ENCODE results near the gene NOD1. TPM values are rescaled to one million over a fixed set of nuclear protein-coding genes. Genes with fewer than 3 reads are reported as not detected.
A peak's percentile ranks its signal among the peaks of the same experiment; 100 is the strongest.

The NOD1 gene
- total RNA-seq, 1 donor: 17.8 TPM

- DNase-seq (ENCODE audit: low read depth in 2 of 3, low spot score in 2 of 3): no peak
Measured at GRCh38 chr7:30471205-30471604, 7.4 kb downstream of the NOD1 start.

GRCh38 chr7:30470771-30471170 is 7.8 kb downstream of the NOD1 start:
- DNase-seq (ENCODE audit: low read depth in 2 of 3, low spot score in 2 of 3): no peak

DNA sequence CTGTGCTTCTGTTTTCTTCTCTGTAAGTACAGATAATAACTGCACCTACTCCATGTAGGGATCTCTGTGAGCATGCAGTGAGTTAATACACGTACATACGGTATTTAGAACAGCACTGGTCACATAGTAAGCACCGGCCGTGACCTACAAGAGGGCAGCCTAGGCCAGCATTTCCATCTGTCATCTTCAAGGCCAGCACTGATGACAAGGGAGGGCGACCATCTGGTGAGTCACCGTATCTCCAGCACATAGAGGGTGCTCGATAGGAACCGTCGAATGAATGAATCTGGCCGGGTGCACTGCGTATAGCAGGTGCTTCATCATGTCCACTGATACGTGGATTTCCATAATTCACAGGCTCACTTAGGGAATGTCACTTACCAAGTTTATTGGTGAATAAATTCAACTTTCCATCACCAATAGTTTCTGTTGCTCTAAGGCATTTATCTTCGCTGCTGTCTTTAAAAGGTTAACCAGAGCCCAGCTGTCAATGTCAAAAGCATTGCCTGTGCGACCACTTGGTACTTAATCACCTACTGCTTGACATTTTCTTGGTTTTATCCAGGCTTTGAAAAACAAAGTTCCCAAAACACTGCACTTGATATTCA is 8.3 kb downstream of the NOD1 start:
- DNase-seq (ENCODE audit: low read depth in 2 of 3, low spot score in 2 of 3): no peak

DNA sequence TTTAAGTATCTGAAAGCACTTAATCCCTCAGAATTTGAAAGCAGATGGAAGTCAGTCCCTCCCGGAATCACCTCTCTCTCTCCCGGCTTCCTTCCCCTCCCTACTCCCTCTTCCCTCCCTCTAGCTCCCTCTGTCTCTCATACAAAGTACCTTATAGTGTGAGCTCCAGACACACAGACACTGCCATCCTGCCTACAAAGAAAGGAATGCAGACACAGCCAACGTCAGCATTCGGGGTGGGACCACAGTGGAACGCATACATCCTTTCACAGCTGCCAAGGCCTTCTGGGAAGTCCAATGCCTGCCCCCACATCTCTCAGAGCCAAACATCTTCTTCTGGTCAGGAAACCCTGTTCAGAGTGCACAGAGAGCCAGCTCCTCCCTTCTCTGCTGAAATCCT is 9.3 kb downstream of the NOD1 start:
- DNase-seq (ENCODE audit: low read depth in 2 of 3, low spot score in 2 of 3): peak in 1 of 3 donors; percentile 18

- no peak for DNase-seq (ENCODE audit: low read depth in 2 of 3, low spot score in 2 of 3)
Measured at GRCh38 chr7:30468791-30469190, 9.8 kb downstream of the NOD1 start.

- DNase-seq (ENCODE audit: low read depth in 2 of 3, low spot score in 2 of 3): peak in 1 of 3 donors; percentile 41
Measured at GRCh38 chr7:30468041-30468440, 10.5 kb downstream of the NOD1 start.

- no peak for DNase-seq (ENCODE audit: low read depth in 2 of 3, low spot score in 2 of 3)
Measured at GRCh38 chr7:30467271-30467670, 11.3 kb downstream of the NOD1 start.

GRCh38 chr7:30466266-30466665 is 12.3 kb downstream of the NOD1 start:
- DNase-seq (ENCODE audit: low read depth in 2 of 3, low spot score in 2 of 3): peak in 1 of 3 donors; percentile 34

DNA sequence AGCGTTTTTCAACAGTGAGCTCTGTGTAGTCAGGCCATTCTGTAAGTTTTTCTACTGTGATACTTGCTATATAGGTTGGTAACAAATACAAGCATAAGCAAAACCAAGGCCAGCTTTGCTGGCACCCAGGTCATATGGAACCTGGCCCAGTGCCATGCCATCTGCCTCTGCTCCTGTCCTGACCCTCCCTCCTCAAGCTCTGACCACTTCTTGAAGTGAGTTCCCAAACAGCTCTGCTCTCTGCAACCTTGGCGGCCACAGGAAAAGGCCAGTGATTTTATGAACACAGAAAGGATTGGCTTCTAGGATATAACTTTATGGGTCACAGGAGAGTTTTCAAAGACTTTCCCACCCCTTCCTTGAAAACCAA is 12.8 kb downstream of the NOD1 start:
- DNase-seq (ENCODE audit: low read depth in 2 of 3, low spot score in 2 of 3): no peak

DNA sequence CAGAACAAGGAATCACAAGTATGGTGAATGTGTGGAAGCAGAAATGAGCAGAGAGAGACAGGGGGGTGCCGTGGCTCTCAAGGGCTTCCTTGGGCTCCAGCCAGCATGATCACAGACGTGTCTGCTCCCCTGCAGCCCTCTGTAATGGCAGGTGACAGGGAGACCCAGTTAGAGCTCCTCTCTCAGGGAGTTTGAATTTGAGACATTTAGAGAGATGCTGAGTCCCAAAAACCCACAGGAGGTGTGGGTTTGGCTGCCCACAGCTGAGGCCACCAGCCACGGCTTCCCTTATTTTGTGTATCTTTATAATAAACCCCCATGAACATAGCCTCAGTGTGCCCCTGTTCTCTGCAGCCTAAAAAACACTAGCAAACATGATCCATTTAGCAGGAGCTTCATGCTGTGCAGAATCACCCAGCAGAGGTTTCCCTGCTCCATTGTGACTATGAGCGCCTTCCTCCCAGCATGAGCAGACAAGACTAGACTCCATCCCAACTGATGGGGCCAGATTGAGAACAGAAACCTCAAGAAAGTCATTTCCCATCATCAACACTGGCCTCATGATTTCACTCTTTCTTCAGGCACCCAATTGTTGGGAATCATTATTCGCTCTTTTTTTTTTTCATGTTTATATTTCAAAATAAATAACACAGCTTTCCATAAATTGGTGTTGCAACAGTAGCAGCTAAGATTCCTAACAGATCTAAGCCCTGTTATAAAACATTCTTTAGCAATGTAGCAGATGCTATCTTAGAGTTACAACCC is 13.4 kb downstream of the NOD1 start:
- no peak for DNase-seq (ENCODE audit: low read depth in 2 of 3, low spot score in 2 of 3)

DNA sequence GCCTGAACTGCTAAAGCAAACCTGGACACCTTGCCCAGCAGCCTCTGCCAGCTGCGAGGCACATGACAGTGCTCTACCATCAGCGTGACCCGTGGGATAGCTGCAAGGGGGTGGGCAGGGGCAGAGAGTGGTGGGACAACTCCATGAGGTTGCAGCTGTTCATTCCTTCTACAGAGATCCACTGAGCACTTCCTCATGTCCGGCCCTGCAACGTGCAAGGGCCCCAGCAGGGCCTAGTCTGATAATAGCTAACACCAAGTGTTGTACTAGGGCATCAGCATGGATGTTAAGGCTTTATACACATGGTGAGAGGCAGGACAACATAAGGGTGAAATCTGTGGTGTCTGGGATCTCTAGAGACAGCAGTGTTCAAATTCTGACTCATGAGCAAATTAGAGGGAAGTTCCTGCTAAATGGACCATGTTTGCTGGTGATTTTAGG is 14.3 kb downstream of the NOD1 start:
- DNase-seq (ENCODE audit: low read depth in 2 of 3, low spot score in 2 of 3): no peak

DNA sequence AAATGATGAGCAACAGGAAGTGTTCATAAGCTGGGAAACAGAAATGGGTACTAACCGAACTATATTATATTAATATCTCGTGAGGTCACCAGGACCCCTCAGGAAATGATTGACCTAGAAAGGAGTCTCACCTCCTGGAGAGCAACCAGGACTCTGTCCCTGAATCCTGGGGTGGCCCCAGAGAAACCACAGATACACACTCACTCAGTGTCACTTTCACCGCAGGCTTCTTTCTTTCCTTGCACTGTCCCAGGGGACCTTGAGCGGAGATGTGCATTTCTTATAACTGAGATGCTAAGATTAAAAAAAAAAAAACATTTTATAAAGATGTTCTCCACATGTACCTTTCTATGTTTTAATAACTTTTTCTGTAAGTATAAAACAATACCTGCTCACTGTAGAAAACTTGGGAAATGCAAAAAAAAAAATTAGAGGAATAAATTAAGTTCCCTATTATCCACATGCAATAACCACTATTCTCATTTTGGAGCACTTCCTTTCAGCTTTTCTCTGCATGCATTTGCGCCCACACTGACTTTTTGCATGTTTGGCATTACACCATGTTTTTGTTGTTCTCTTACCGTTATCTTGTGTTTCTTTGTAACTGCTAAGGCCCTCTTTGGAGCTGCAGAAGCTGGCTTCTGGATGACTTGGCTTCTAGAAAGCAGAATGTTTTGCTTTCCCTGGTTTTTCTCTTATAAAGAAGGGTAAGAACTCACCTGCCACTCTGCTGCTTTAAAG is 15.0 kb downstream of the NOD1 start:
- DNase-seq (ENCODE audit: low read depth in 2 of 3, low spot score in 2 of 3): no peak

GRCh38 chr7:30462179-30462578 is 16.4 kb downstream of the NOD1 start:
- no peak for DNase-seq (ENCODE audit: low read depth in 2 of 3, low spot score in 2 of 3)

DNA sequence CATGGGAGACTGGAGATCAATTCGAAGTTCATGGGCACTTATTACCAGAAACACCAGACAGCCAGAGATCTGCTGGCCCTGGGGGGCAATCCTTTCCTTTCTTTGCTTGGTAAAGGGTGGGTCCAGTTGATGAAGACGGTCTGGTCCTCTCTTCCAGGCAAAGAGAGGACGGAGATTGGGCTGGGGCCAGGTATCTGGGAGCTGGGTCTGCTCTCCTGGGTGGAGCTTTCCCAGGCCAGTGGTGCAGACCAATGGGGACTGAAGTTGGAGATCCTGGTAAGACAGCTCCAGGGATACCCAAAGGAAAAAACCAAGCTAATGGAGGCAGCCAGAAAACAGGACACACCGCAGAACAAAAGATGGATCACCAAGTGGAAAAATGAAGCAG is 18.3 kb downstream of the NOD1 start:
- no peak for DNase-seq (ENCODE audit: low read depth in 2 of 3, low spot score in 2 of 3)

GRCh38 chr7:30459591-30460245 is 18.9 kb downstream of the NOD1 start:
- DNase-seq (ENCODE audit: low read depth in 2 of 3, low spot score in 2 of 3): no peak

DNA sequence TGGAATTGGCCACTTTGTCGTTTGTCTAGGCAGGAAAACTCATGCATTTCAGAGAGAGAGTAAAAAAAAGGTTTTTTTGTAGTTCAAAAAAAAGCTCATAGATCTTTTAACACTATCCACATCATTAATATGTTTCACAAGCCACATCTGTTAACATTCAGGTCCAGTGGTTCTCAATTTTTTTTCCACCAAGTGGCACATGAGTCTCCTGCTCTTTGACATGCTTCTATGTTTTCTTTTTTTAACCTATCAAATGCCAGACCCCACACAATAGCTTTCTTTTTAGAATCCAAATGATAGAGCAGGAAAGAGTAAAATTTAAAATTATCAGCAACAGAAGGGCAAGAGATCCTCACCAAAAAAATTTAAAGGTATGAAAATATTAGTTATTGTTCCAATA is 20.3 kb downstream of the NOD1 start:
- DNase-seq (ENCODE audit: low read depth in 2 of 3, low spot score in 2 of 3): no peak

DNA sequence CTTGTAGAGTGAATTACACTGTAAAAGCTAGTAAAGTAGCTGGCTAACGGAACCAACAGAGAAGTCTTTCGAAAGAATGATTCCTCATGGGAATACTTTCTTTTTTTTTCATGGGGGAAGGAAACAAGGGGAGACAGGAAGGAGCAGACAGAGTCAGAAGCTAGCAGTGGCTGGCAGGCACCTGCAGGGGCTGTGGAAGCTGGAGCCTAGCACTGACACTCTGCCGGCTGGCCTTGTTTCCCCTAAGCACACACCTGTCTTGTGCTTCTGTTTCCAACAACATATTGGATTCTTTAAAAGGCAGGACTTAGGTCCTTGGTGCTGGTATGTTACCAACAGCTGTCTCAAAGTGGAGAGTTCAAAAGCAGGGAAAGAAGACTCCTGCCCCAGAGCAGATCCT is 24.7 kb downstream of the NOD1 start:
- DNase-seq (ENCODE audit: low read depth in 2 of 3, low spot score in 2 of 3): no peak

- no peak for DNase-seq (ENCODE audit: low read depth in 2 of 3, low spot score in 2 of 3)
Measured at GRCh38 chr7:30453016-30453415, 25.6 kb downstream of the NOD1 start.

DNA sequence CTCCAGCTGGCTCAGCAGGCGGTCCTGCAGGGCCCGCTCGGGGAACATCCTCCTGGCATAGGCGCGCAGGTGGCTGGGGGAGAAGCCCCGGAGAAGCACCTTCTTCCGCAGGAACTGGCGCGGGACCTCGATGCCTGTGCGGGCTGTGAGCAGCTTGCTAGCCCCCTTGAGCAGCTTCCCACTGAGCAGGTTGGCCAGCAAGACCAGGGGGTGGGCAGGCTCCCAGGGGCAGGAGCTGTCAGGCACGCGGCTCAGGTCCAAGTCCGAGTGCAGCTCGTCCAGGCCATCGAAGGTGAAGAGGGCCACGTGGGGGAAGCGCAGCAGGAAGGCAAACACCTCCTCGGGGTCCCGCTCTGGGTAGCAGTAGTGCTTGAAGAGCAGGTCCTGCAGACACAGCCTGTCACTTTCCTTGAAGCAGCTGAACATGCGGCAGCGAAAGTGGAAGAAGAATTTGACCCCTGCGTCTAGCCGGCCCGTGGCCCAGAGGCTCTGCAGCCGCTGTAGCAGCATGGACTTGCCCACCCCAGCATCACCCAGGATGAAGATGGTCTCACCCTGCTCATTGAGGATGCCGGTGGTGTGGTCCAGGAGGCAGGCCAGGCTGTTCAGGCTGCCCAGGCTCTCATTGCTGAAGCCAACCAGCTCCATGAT is 26.2 kb downstream of the NOD1 start:
- no peak for DNase-seq (ENCODE audit: low read depth in 2 of 3, low spot score in 2 of 3)

DNA sequence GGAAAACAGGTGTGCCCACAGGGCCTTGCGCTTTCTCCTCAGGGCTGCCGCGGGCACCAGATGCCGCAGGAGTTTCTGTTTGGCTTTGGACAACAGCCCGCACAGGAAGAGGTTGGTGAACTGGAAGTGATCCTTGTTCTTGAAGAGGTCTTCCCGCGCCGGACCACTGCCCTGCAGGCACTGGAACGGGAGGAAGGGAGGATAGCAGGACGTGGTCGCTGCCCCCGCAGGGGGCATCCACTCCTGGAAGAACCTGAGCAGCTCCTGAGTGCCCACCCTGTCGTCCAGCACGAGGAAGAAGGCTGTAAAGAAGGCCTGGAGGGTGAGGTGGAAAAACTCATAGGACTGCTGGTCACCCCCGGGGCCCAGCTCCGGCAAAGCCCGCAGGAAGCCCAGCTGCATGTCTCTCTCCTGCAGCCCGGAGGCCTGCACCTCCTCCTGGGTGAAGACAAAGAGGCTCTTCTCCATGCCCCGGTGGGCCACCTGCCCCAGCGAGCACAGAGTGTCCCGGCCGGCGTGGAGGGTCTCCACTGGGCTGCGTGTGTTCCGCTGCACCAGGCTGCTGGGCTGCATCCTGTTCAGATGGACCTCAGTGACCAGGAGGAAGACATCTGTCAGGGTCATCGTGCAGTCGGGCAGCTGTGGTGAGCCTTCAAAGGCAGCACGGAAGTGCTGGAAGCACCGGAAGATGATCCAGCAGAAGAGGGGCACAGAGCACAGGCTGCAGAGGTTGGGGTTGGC is 26.9 kb downstream of the NOD1 start:
- no peak for DNase-seq (ENCODE audit: low read depth in 2 of 3, low spot score in 2 of 3)
